Epidermal melanocyte (primary cell): Measurements from ENCODE around the gene PRC1.

ENCODE experiments used
- DNase-seq: peaks from one replicate; pipeline ENCODE4 v3.0.0; 2011; ENCODE audit warnings: low spot score; ENCODE audit not compliant: insufficient read length

The PRC1 gene

DNA sequence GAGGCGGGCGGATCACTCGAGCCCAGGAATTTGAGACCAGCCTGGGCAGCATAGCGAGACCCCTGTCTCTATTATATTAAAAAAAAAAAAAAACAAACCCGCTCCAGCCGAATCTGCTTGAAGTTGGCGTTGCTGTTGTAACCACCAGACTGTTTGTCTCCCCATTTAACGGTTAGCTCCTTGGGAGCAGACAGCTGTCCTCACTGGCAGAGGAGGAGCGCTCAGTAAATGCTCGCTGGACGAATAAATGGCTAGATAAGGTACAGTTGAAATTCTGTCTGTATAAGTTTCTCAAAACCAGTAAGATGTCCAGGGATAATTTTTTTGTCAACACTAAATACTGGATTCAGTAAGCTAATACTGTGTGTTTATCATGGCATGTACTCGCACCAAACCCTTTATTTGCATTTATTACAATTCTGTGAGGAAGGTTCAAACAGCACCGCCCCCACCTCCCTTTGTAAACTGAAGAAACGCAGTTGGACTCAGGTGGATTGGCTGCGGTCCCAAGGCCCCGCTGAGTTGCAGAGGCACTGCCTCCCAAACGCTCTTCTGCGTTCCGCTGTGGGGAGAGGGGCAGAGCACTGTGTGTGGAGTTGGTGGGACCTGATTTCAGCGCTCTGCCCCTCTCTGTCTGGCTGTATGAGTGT lies 38.6 kb downstream of the PRC1 start:
- DNase-seq: no peak

DNA sequence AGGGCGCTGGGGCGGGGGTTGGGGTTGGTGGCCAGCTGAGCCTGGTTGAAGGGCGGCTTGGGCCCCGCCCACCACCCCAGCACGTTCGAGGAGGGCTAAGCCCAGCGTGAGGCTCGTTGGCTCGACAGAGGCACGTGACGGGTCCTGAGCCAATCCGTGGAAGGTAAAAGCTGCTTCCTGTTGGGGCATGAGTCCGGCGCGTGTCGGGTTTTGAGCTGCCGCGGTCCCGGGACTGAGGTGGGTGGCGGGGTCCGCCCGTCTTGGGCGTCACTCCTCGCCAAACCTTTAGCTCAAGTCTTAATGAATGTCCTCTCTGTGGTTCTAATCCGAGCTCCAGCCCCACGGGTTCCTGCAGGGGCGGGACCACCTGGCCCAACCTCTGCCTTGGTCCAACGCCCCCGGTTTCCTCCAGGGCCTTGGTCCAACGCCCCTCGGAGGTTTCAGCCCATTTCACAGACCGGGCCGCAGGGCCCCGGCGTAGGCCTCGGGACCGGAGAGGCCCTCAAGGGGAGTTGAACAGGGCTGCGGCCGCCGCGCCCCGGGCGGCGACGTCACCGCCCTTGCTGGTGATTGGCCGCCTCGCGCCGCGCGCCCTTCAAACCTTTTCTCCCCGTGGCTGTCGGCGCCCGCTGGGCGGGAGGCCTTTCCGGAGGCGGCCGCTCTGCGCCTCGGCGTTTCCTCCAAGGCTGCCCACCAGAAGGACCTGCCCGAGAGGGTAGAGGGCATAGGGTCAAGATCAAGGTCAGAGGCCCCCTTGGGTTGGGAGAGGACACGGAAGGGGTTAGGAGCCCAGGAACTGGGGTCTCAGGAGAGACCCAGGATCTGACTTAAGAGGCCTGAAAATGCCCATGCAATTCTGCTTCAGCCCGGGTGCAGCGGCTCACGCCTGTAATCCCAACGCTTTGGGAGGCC lies 39.4 kb downstream of the PRC1 start, which contains the start of gene RCCD1:
TSS of gene RCCD1 (plus strand) at position 173 of the 912 bp plus-strand sequence. CDS start 1,851 bp downstream, outside the sequence.
- DNase-seq: peak; percentile 100

DNA sequence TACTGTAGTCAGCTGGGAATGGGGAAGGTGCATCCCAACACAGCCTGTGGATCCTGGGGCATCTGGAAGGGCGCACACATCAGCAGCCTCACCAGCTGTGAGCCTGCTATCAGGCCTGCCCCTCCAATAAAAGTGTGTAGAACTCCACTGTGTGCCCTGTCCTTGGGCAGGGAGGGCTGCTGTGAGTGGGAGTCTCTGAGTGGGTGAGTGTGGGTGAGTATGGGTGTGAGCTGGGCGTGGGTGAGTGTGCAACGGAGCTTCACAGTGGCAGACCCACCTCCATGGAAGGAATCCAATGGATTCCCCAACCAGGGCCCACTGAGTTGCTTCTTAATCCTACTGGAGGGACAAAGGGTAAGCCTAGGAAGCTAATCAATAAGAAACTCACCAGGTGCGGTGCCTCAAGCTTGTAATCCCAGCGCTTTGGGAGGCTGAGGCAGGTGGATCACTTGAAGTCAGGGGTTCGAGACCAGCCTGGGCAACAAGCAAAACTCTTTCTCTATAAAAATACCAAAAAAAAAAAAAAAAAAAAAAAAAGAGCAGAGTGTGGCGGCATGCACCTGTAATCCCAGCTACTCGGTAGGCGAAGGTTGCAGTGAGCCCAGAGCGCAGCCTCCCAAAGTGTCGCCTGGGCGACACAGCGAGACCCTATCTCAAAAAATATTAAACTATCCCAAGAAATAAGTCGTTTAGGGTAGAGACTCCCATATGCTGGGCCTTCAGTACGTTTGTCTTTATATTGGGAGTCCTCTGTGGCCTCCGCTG lies 40.2 kb downstream of the PRC1 start:
- no peak for DNase-seq

GRCh38 chr15:90952901-90953677 lies 41.2 kb downstream of the PRC1 start:
- no peak for DNase-seq

DNA sequence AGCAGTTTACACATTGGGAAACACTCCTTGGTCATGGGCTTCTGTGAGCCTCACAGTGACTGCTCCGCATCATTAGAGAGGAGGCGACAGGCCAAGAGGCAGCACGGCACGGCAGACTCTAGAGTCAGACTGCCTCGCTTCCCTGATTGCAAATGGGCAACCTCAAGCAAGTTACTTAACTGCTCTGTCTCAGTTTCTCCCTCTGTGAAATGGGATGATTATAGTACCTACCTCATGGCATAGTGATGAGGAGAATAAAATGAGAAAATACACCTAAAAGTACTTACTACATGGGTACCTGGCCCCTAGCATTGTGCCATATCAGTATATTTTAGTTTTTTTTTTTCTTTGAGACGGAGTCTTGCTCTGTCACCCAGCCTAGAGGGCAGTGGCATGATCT lies 43.7 kb downstream of the PRC1 start:
- no peak for DNase-seq

GRCh38 chr15:90949979-90950675 lies 44.2 kb downstream of the PRC1 start:
- DNase-seq: no peak

DNA sequence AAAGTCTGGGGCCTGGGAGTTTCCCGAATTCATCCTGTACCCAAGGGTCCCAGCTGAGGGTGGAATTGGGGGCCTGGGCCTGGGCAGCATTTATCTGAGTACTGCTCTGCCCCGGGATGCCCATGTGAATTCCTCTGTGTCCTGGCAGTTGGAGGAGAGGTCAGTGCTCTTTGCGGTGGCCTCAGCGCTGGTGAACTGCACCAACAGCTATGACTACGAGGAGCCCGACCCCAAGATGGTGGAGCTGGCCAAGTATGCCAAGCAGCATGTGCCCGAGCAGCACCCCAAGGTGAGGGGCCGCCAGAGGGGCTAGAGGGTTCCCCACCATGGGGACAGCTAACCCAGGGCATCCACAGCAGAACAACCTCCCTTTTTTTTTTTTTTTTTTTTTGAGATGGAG lies 45.8 kb downstream of the PRC1 start:
- no peak for DNase-seq

GRCh38 chr15:90947577-90948357 lies 46.6 kb downstream of the PRC1 start:
- DNase-seq: no peak

DNA sequence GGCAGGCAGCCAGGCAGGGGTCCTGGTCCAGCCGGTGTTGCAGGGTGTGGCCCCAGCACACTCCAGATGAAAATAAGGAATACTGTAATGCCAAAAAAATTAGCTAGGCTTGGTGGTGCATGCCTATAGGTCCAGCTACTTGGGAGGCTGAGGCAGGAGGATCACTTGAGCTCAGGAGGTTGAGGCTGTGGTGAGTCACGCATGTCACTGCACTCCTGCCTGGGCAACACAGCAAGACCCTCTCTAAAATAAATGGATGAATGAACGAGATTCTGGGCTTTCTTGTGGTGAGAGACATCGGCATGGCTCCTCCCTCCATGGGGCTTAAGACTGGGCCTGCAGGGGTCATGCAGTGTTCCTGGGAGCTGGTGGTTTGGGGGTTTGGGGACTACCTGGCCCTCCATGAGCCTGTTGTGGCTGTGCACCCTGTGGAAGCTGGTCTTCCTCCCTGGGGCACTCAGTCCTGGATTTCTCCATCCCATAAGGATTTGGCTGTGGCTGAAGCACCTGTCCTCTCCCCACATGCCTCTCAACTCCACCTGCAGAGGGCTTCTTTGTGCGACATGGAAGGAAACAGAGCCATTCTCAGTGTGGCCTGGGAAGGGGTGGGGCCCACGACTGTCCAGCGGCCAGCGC lies 47.3 kb downstream of the PRC1 start:
- DNase-seq: no peak

DNA sequence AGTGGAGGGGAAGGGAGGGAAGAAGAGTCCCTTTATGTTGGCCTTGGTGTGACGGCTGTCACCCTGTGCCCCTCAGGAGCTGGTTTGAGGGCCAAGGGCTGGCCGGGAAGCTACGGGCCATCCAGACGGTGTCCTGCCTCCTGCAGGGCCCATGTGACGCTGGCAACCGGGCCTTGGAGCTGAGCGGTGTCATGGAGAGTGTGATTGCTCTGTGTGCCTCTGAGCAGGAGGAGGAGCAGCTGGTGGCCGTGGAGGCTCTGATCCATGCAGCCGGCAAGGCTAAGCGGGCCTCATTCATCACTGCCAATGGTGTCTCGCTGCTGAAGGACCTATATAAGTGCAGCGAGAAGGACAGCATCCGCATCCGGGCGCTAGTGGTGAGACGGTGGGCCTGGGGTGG lies 47.8 kb downstream of the PRC1 start:
- DNase-seq: no peak

GRCh38 chr15:90945091-90945490 lies 49.2 kb downstream of the PRC1 start:
- no peak for DNase-seq

GRCh38 chr15:90942354-90943120 lies 51.8 kb downstream of the PRC1 start:
- no peak for DNase-seq

GRCh38 chr15:90941038-90941437 lies 53.3 kb downstream of the PRC1 start:
- no peak for DNase-seq

GRCh38 chr15:90939756-90940155 lies 54.6 kb downstream of the PRC1 start:
- DNase-seq: no peak

GRCh38 chr15:90938261-90938660 lies 56.1 kb downstream of the PRC1 start:
- no peak for DNase-seq

DNA sequence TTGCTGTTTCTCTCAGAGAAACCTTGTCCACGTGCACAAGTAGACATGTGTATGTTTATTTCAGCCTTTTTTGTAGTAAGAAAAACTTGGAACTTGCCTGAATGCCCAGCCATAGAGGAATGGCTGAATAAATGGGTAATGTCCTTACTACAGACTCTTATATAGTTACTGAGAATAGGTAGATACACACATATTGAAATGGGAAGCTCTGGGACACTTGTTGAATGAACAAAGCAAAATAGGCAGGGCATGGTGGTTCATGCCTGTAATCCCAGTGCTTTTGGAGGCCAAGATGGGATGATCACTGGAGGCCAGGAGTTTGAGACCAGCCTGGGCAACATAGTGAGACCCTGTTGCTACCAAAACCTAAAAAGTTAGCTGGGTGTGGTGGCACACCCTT lies 57.5 kb downstream of the PRC1 start:
- no peak for DNase-seq

DNA sequence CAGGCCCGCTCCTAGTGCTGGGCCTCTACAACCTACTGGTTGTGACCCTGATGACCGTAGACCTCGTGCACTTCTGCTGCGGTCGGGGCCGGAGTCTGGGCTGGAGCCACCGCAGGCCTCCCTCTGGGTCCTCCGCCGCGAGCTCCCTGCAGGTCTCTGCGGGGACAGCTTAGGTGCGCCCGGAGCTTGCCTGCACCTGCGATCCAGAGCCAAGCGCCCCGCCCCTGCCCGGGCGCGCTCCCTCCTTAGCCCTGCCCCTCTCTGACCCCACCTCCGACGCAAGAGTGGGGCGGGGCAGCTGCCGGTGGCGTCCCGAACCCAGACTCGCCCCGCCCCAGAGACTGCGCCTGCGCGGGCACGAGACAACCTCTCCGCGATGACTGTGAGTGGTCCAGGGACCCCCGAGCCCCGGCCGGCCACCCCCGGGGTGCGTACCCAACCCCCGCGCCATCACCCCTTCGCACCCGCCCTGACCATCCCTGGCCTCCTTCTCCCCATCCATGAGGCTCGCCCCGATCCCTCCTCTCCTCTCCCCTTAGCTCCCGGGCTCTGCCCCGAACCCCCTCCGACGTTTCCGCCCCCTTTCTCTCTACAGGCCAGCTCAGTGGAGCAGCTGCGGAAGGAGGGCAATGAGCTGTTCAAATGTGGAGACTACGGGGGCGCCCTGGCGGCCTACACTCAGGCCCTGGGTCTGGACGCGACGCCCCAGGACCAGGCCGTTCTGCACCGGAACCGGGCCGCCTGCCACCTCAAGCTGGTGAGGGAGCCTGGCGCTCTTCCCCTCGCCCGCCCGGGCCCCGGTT lies 59.2 kb downstream of the PRC1 start, which contains the start of gene UNC45A:
TSS of gene UNC45A (plus strand) at position 337 of the 803 bp plus-strand sequence. CDS start at position 377, 40 bp downstream.
- DNase-seq: peak; percentile 89
